OCI-LY3 (cell line): ENCODE data around the gene RRN3.
"Not testable (repeated sequence)": the region's sequence is repeated elsewhere in the genome, so short reads cannot be mapped to it uniquely, and the experiment has no call there.

ENCODE experiments used
- H2AFZ ChIP-seq: fragments of 200-600, 300-600 bp; shearing (Covaris generic); 2 replicates; pipeline ENCODE4 v1.6.0; 2014; ENCODE audit warnings: antibody characterized with exemption, low read depth, low read length
- H3K27ac ChIP-seq: fragments of 200-600, 300-600 bp; sonication (generic); 2 replicates; pipeline ENCODE4 v1.5.1; 2014; ENCODE audit warnings: mild to moderate bottlenecking, low read length, moderate library complexity, mixed read lengths
- H3K27me3 ChIP-seq: fragments of 200-600, 300-600 bp; sonication (generic); 2 replicates; pipeline ENCODE4 v1.6.1; 2014; ENCODE audit warnings: low read depth, low read length, mixed read lengths
- H3K36me3 ChIP-seq: fragments of 200-600, 300-600 bp; sonication (generic); replicated peaks from 2 replicates; pipeline ENCODE3; 2014; ENCODE audit warnings: low read depth, low read length, mixed read lengths
- H3K4me1 ChIP-seq: fragments of 300-600, 200-600 bp; sonication (generic); 2 replicates; pipeline ENCODE4 v1.6.1; 2014; ENCODE audit warnings: low read length, mixed read lengths
- H3K4me2 ChIP-seq: fragments of 200-600, 300-600 bp; sonication (generic); 2 replicates; pipeline ENCODE4 v1.6.1; 2014; ENCODE audit warnings: low read length, mixed read lengths
- H3K4me3 ChIP-seq: fragments of 300-600, 200-600 bp; sonication (generic); 2 replicates; pipeline ENCODE4 v1.5.1; 2014; ENCODE audit warnings: antibody characterized with exemption, mild to moderate bottlenecking, low read length, moderate library complexity
- H3K79me2 ChIP-seq: fragments of 300-600, 200-600 bp; shearing (Covaris generic); 2 replicates; pipeline ENCODE4 v1.6.1; 2014; ENCODE audit warnings: mild to moderate bottlenecking, low read length, mixed read lengths
- H3K9ac ChIP-seq: fragments of 300-600, 200-600 bp; shearing (Covaris generic); 2 replicates; pipeline ENCODE4 v1.6.0; 2014; ENCODE audit warnings: mild to moderate bottlenecking, low read length, moderate library complexity
- H3K9me3 ChIP-seq: fragments of 200-600, 300-600 bp; shearing (Covaris generic); 2 replicates; pipeline ENCODE4 v1.6.1; 2014; ENCODE audit warnings: low read length, mixed read lengths; ENCODE audit not compliant: insufficient read depth
- H4K20me1 ChIP-seq: fragments of 200-600, 300-600 bp; sonication (generic); 2 replicates; pipeline ENCODE4 v1.6.1; 2016; ENCODE audit warnings: low read length, mixed read lengths; ENCODE audit not compliant: insufficient read depth
- CTCF ChIP-seq: fragments of 200-600, 300-600 bp; sonication (generic); IDR thresholded peaks from 2 replicates; pipeline ENCODE4 v1.5.1; 2014; ENCODE audit warnings: antibody characterized with exemption, low read length, low read depth
- EZH2phosphoT487 ChIP-seq: fragments of 200-600 bp; shearing (Covaris generic); IDR thresholded peaks from 2 replicates; pipeline ENCODE4 v1.6.1; 2018; ENCODE audit warnings: antibody characterized with exemption, mixed run types, low read depth

The RRN3 gene

DNA sequence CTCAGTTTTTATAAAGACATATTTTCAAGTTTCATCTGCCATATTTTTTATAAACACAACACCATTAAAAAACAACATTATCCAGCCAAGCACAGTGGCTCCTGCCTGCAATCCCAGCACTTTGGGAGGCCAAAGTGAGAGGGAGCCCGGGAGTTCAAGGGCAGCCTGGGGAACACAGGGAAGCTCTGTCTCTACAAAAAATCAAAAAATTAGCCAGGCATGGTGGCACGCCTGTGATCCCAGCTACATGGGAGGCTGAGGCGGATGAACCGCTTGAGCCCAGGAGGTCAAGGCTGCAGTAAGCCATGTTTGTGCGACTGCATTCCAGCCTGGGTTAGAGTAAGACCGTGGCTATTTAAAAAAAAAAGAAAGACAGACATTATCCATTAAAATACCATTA is 21.0 kb downstream of the RRN3 start:
- Histone ChIP-seq H3K79me2 (no peaks in the 10 kb centered on the region), H3K4me3 (no peak overlapping the region), H3K4me2 (no peak overlapping the region), H3K27me3 (no peaks in the 10 kb centered on the region), H4K20me1 (no peaks in the 10 kb centered on the region), H3K9ac (no peak overlapping the region), H3K9me3 (no peaks in the 10 kb centered on the region), H3K36me3 (peaks cover 27% of the 10 kb centered on the region), H3K27ac (no peak overlapping the region), H3K4me1 (no peaks in the 10 kb centered on the region), H2AFZ (no peak overlapping the region)
- TF ChIP-seq EZH2phosphoT487 (no peak), CTCF (no peak)

- not testable (repeated sequence) for H2AFZ ChIP-seq, H3K9ac ChIP-seq, H3K27ac ChIP-seq, H3K4me2 ChIP-seq, H3K4me3 ChIP-seq, H3K4me1 ChIP-seq, H3K9me3 ChIP-seq, H3K27me3 ChIP-seq, H4K20me1 ChIP-seq, H3K79me2 ChIP-seq
- TF ChIP-seq CTCF: peak; percentile 20
- peaks cover 27% of the 10 kb centered on the region for H3K36me3 ChIP-seq
Observed at GRCh38 chr16:15071916-15072769, 21.9 kb downstream of the RRN3 start.

DNA sequence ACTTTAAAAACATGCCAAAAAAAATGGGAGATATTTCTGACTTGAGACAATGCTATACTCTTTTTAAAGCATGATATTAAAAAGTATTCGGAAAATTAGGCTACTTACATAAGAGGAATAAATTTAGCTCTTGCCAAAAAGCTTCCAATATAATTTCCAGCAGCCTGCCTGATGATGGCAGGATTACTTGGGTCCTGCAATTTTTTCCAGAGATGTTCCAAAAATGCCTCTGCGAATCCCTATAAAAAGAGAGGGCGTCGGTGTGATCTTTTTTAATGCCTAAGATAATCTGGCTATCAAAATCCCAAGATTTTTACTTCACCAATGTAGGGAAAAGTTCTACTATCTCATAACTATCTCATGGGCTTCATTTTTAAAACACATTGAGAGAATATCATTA is 23.1 kb downstream of the RRN3 start:
- not testable (repeated sequence) for H4K20me1 ChIP-seq, H3K27me3 ChIP-seq, H3K9ac ChIP-seq, H3K4me2 ChIP-seq, H3K79me2 ChIP-seq, H2AFZ ChIP-seq, H3K4me3 ChIP-seq, H3K9me3 ChIP-seq, H3K27ac ChIP-seq, H3K4me1 ChIP-seq
- H3K36me3 ChIP-seq: peaks cover 27% of the 10 kb centered on the region

- not testable (repeated sequence) for H2AFZ ChIP-seq, H3K36me3 ChIP-seq, H3K79me2 ChIP-seq, H3K9me3 ChIP-seq, H3K27me3 ChIP-seq, H3K27ac ChIP-seq, H3K4me2 ChIP-seq, H3K4me3 ChIP-seq, H3K9ac ChIP-seq, H3K4me1 ChIP-seq, H4K20me1 ChIP-seq
Observed at GRCh38 chr16:15066690-15067089, 27.4 kb downstream of the RRN3 start.

DNA sequence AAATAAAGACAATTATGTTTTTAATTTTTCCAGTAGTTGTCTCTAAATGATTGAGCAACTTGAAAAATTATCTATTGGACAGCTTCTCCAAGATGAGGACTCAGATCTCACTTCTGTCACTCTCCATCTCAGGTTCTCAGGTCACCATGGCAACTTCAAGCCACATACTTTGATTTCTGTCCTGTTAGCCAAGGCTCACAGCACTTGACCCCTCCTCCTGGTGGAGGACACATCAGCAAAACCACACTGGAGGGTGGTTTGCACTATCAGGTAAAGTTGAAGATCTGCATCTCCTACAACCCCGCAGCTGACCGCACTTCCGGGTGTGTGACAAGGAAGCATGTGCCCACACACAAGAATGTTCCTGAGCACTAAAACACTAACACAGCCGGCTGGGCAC is 28.1 kb downstream of the RRN3 start:
- not testable (repeated sequence) for H3K4me2 ChIP-seq, H3K9ac ChIP-seq, H3K27me3 ChIP-seq, H3K79me2 ChIP-seq, H2AFZ ChIP-seq, H3K4me1 ChIP-seq, H3K27ac ChIP-seq, H4K20me1 ChIP-seq, H3K4me3 ChIP-seq, H3K9me3 ChIP-seq
- peaks cover 13% of the 10 kb centered on the region for H3K36me3 ChIP-seq

- H3K9me3 ChIP-seq, H3K9ac ChIP-seq, H3K4me1 ChIP-seq, H3K4me3 ChIP-seq, H3K79me2 ChIP-seq, H2AFZ ChIP-seq, H3K27ac ChIP-seq, H4K20me1 ChIP-seq, H3K4me2 ChIP-seq, H3K27me3 ChIP-seq: not testable (repeated sequence)
- peaks cover 37% of the 10 kb centered on the region for H3K36me3 ChIP-seq
Observed at GRCh38 chr16:15062085-15062810, 31.8 kb downstream of the RRN3 start.
